ENCODE data around the gene NACA2.
"Not testable (repeated sequence)": the region's sequence is repeated elsewhere in the genome, so short reads cannot be mapped to it uniquely, and the experiment has no call there.

Gene NACA2

DNA sequence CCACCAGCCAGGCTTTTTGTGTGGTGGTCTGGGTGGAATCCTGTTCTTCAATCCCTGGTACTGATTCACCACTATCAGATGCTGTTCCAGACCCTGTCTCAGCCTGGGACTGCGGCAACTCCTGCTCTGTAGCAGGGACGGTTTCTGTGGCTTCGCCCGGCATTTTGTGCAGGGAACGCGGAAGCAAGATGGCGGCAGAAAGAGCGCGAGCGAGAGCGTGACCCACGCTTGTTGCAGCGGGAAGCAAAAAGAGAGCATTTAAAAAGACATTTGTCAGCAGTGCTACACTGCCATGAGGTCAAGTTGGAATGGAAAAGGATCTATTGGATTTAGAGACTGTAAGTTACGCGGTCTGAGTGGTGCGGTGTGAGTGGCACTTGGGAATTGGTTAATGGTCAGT, at the start of gene NACA2:
NACA2 (minus strand) TSS at position 202 of the 400 bp plus-strand sequence; CDS start at position 163, 39 bp downstream.
- no peak for DNase-seq

DNA sequence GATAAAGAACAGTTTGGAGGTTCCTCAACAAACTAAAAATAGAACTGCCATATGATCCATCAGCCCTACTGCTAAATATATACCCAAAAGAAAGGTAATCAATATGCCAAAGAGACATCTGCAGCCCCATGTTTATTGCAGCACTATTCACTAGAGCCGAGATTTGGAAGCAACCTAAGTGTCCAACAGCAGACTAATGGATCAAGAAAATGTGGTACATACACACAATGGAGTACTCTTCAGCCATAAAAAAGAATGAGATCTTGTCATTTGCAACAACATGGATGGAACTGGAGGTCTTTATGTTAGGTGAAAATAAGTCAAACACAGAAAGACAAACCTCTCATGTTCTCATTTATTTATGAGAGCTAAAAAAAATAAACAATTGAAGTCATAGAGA, 48.8 kb upstream of the NACA2 start:
- DNase-seq: no peak

DNA sequence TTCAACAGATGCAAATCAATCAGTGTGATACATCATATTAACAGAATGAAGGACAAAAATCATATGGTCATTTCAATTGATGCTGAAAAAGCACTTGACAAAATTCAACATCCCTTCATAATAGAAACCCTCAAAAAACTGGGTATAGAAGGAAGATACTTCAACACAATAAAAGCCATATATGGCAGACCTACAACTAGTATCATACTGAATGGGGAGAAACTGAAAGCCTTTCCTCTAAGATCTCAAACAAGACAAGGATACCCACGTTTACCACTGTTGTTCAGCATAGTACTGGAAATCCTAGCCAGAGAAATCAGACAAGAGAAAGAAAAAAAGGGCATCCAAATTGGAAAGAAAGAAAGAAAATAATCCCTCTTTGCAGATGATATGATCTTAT, 47.1 kb upstream of the NACA2 start:
- no peak for DNase-seq

DNA sequence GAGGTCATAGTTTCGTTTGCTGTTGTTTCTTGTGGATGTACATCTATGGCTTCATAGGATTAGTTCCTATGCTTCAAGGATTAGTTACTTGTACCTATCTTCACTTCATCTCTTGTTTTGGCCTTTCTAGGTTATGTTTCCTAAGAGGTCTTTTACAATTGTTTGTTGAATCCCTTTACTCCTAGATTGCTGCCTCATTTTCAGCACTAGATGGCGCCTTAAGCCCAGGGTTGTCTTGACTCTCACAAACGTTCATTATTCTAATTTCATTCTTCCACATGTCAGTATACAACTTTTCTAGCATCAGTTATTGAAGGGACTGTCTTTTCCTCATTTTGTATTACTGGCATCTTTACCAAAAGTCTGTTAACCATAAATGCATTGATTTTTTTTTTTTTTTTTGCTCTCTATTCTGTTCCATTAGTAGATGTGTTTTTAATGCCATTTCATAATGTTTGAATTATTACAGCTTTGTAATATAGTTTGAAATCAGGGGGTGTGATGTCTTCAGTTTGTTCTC, 45.0 kb upstream of the NACA2 start:
- no peak for DNase-seq

DNA sequence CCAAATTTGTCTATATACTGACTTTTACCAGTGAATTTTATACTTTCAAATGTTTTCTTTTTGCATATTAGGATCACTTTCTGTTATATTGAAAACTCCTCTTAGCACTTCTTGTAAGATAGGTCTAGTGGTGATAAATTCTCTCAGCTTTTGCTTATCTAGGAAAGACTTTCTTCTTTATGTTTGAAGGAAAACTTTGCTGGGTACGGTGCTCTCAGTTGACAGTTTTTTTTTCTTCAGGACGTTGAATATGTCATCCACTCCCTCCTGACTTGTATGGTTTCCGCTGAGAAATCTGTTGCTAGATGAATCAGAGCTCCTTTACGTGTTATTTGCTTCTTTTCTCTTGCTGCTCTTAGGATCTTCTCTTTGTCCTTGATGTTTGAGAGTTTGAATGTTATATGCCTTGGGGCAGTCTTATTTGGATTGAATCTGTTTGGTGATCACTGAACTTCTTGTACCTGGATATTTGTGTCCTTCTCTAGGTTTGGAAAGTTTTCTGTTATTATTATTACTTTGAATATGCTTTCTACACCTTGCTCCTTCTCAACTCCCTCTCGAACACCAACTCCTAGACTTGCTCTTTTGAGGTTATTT, 44.0 kb upstream of the NACA2 start:
- DNase-seq: no peak

DNA sequence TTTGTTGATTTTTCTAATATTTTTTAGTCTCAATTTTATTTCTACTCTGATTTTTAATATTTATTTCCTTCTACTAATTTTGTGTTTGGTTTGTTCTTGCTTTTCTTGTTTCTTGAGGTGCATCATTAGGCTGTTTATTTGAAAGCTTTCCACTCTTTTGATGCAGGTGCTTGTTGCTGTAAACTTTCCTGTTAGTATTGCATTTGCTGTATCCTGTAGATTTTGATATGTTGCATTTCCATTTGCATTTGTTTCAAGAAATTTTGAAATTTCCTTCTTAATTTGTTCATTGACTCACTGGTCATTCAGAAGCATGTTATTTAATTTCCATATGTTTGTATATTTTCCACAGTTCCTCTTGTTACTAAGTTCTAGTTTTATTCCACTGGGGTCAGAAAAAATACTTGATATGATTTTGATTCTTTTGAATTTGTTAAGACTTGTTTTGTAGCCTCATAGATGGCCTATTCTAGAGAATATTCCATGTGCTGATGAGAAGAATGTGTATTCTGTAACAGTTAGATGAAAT, 43.1 kb upstream of the NACA2 start:
- no peak for DNase-seq

DNA sequence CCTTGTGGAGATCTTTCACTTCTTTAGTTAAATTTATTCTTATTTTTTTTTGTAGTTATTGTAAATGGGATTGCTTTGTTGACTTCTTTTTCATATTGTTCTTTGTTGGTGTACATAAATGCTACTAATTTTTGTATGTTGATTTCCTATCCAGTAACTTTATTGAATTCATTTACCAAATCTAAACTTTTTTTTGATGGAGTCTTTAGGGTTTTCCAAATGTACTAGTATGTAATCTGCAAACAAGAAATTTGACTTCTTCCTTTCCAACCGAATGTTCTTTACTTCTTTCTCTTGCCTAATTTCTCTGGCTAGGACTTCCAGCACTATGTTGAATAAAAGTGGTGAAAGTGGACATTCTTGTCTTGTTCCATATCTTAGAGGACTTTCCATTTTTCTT, 41.8 kb upstream of the NACA2 start:
- no peak for DNase-seq

DNA sequence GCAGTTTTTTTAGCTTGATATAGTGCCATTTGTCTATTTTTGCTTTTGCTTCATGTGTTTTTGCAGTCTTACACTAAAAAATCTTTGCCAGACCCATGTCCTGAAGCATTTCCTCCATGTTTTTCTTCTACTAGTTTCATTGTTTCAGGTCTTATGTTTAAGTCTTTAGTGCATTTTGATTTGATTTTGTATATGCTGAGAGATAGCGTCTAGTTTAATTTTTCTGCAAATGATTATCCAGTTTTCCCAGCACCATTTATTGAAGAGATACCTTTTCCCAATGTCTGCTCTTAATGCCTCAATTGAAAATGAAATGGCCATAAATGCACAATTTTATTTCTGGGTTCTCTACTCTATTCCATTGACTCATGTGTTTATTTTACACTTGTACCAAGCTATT, 40.8 kb upstream of the NACA2 start:
- no peak for DNase-seq

DNA sequence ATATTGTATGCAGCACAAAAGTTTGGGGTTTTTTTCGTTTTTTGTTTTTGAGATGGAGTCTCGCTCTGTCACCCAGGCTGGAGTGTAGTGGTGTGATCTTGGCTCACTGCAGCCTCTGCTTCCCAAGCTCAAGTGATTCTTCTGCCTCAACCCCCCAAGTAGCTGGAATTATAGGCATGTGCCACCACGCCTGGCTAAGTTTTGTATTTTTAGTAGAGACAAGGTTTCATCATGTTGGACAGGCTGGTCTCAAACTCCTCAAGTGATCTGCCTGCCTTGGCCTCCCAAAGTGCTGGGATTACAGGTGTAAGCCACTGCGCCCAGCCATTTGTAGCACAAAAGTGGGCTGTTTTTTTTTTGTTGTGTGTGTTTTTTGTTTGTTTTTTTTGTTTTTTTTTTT, 37.1 kb upstream of the NACA2 start:
- not testable (repeated sequence) for DNase-seq

DNA sequence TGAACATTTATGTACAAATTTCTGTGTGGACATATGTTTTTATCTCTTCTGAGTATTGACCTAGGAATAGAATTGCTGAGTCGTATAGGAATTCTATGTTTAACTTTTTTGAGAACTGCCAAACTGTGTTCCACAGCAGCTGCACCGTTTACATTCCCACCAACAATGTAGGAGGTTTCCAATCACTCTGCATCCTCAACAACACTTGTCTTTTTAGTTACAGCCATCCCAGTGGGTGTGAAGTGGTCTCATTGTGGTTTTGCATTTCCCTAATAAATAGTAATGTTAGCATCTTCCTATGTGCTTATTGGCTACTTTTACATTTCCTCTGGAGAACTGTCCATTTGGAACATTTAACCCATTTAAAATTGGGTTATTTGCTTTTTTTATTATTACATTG, 36.6 kb upstream of the NACA2 start:
- no peak for DNase-seq

DNA sequence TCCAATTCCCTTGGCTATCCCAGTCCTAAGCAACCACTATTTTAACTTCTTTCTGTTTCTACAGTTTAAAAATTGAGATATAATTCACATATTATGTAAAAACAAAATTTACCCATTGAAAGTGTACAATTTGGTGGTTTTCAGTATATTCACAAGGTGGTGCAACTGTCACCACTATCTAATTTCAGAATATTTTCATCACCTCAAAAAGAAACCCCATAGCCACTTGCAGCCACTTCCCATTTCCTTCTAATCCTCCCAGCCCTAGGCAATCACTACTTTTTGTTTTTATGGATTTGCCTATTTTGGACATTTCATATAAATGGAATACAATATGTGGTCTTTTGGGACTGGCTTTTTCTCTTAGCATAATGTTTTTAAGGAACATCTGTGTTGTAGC, 36.1 kb upstream of the NACA2 start:
- no peak for DNase-seq

DNA sequence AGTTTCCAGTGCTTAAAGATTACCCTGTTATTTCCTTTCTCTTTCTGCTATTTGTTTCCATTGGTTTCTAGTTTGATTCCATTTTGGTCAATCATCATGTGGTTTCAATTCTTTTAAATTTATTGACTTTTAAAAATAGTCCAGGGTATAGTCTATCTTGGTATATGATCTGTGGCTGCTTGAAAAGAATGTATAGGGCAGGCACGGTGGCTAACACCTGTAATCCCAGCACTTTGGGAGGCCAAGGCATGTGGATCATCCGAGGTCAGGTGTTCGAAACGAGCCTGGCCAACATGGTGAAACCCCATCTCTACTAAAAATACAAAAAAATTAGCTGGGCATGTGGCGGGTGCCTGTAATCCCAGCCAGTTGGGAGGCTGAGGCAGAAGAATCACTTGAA, 34.5 kb upstream of the NACA2 start:
- no peak for DNase-seq

DNA sequence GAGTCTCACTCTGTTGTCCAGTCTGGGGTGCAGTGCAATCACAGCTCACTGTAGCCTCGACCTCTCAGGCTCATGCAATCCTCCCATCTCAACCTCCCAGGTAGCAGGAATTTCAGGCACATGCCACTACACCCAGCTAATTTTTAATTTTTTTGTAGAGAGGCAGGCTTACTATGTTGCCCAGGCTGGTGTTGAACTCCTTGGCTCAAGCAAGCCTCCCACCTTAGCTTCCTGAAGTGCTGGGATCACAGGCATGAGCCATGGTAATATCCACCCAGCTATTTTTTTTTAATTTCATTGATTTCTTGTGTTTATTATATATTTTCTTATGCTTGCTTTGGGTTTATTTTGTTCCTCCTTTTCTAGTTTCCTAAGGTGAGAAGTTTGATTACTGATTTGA, 33.9 kb upstream of the NACA2 start:
- no peak for DNase-seq

DNA sequence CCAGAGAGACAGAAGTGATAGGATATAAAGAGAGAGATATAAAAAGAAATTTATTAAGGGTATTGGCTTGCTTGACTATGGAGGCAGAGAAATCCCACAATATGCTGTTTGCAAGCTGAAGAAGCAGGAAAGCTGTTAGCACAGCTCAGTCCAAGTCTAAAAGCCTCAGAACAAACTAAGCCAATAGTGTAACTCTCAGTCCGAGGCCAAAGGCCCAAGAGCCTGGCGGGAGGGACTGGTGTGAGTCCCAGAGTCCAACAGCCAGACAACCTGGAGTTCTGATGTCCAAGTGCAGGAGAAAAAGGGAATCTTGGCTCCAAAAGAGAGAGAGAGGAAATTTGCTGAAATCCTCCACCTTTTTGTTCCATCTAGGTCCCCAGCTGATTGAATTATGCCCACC, 30.3 kb upstream of the NACA2 start:
- no peak for DNase-seq

DNA sequence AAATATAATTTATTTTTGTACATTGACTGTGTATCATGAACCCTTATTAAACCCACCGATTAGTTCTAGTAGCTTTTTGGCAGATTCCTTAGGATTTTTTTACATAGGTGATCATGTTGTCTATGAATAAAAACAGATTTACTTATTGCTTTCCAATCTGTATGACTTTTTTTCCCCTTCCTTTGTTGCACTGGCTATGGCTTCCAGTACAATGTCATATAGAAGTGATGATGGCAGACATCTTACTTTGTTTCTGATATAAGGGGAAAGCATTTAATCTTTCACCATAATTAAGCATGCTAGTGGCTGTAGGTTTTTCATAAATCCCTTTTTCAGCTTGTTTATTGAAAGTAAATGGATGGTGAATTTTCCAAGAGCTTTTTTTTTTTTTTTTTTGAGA, 28.9 kb upstream of the NACA2 start:
- no peak for DNase-seq

DNA sequence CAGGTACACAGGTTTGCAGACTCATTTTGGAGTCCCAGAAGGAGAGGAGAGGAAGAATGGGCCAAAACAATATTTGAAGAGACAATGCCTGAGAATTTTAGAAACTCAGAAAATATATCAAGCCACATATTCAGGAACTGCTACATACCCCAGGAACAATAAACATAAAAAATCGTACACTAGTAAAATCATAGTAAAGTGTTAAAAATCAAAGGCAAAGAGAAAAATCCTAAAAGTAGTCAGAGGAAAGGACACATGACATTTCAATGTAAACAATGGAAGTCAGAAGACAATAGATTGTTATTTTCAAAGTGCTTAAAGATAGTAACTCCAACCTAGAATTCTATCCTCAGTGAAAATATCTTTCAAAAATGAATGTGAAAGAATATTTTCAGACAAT, 28.5 kb upstream of the NACA2 start:
- no peak for DNase-seq

DNA sequence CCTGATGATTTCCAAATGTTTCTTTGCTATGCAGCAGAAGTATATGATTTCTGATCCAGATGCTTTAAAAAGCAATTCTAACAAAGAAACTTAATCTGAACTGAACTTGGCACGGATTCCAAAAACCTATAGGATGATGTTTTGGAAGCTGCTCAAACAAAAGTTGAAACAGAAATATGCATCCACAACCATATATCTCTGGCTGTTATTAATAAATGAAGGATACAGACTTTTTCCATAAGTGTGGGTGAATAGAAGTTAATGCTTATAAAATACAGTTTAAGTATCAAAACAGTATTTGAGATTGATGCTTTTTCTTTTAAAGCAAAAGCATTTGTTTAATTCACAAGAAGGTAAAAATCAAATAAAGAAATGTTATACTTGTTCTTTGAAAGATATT, 27.9 kb upstream of the NACA2 start:
- DNase-seq: no peak

DNA sequence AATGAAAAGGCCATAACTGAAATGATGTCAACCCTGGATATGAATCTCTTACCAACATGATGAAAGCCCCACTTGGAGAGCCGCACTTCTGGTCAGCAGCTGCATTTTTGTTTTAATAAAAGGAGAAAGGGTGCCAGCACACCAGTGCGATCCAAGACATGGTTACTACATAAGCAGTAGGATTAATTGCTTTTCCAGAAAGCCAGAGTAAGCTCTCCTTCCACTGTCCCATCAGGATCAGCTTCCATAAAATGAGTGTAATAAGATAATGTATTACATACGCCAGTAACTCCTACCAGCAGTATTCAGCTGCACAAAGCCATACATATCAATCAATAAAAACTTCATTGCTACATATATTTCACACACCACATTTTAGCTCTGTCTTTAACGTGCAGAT, 26.3 kb upstream of the NACA2 start:
- no peak for DNase-seq

DNA sequence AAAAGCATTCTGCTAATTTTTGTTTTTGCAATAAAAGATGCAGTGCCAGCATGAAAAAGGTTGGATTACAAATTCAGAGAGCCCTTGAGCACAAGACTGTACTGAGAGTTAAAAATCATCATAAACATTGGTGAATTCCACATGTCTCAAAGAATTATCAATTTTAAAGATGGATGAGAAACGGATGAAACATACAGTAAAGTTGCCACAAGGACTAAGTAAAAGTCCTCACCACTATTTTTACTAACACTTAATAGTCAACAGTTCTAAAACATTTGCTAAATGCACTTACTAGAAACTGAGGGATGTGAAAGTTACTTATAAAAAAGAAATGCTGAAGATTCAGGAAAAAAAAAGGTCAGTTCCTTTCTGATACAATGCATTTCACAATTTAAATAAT, 25.8 kb upstream of the NACA2 start:
- no peak for DNase-seq

DNA sequence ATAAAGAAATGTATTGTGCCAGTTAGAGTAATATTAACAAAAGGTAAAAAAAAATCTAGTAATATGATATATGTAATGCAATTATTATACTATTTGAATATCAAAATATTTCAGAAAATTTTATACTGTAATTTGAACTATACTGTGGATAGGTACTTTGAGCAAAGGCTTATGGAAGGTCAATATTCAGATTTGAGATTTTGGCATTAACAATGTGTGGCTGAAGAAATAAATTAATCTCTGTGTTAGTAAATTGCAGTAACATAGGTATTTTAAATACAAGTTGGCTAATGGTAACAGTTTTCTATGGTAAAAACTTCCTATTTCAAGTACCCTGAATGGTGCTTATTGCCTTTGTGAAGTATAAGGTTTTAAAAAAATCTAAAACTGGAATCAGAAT, 23.2 kb upstream of the NACA2 start:
- DNase-seq: no peak

DNA sequence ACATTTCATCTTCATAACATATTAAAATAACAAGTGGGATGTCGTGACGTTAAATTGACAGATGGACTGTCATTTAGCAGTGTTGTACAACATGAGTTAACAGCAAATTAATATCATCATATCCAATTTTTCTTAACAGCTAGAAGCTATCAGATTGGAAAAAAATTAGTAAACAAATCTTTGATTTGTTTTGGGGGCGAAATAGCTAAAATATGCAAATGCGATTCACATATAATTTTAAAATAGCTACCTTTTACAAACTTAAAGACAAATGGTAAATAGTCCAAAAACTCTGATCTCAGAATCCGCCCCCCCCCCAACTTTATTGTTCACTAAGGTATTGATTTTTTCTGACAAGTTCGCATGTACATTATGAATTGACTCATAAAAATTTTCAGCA, 20.3 kb upstream of the NACA2 start:
- no peak for DNase-seq

DNA sequence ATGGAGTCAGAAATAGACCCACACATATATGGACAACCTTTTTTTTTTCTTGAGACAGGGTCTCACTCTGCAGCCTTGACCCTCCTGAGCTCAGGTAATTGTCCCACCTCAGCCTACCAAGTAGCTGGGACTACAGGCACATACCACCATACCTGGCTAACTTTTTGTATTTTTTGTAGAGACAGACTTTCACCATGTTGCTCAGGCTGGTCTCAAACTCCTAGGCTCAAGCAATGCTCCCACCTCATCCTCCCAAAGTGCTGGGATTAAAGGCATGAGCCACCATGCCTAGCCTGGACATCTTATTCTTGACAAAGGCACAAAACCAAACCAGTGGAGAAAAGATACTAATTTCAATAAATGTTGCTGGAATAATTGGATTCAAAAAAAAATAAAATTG, 14.7 kb upstream of the NACA2 start:
- no peak for DNase-seq

DNA sequence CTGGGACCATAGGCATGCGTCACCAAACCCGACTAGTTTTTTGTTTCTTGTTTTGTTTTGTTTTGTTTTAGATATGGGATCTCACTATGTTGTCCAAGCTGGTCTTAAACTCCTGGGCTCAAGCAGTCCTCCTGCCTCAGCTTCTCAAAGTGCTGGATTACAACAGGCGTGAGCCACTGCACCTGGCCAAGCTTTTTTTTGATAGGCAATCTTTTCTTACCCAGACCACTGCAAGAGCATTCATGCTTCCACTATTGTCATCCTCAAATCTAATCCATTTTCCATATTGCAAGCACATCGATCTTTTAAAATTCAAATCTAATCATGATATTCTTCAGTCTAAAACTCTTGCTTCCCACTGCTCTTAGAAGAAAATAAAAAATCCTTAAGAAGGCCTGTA, 10.3 kb upstream of the NACA2 start:
- DNase-seq: no peak

DNA sequence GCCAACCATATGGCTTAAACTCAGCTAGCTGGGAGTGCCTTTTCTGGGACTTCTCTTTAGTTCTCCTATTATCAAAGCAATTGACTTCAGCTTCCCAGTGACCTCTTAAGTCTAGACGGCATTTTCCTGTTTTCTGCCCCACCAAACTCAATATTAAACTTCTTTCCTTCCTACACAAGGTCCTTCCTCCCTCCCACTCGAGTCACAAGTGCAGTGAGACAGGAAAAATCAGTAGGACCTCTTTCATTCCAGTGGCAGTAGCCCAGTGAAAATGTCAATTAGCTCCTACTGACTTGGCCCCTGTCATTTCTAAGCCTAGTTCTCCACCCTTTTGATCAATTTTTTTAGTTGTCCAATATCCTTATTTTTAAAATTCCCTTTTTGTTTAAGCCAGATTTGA, 9.6 kb upstream of the NACA2 start:
- DNase-seq: no peak

DNA sequence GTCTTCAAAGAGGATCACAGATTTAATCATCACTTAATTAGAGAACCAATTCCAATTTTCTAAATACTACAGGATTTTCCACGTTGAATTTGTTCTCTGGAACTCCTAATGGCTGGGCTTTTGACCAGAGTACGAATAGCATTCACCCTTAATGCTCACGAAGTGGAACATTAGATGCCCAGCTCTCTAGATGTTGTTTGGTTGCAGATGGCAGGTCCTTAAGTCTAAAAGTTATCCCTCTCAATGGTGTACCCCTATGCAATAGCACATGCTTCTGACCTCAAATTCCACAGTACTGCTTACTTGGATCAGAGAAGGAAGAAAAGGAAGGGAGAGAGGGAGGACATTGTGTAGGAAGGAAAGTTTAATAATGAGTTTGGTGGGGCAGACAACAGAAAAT, 8.6 kb upstream of the NACA2 start:
- DNase-seq: no peak
